ENCODE data around the gene RORC.
"Not testable (repeated sequence)": the region's sequence is repeated elsewhere in the genome, so short reads cannot be mapped to it uniquely, and the experiment has no call there.

The RORC gene

GRCh38 chr1:151787689-151788088 lies 43.9 kb downstream of the RORC start:
- no peak overlapping the region for H3K4me3 Mint-ChIP-seq
- H3K4me1 Mint-ChIP-seq = peaks cover 3% of the 10 kb centered on the region
- no peaks in the 10 kb centered on the region for H3K9me3 Mint-ChIP-seq
- H3K27ac Mint-ChIP-seq = no peak overlapping the region
- H3K36me3 Mint-ChIP-seq (ENCODE audit: low read depth) = no peaks in the 10 kb centered on the region
- peaks cover 22% of the 10 kb centered on the region for H3K27me3 Mint-ChIP-seq (ENCODE audit: low read depth)
- TF ChIP-seq CTCF (IDR thresholded peaks at IDR 0.05; ENCODE audit: unreplicated experiment in 3 of 3) = no peak

GRCh38 chr1:151783796-151784195 lies 47.8 kb downstream of the RORC start:
- Mint-ChIP-seq H3K27ac (no peak overlapping the region), H3K36me3 (ENCODE audit: low read depth) (peaks cover 9% of the 10 kb centered on the region), H3K4me1 (no peaks in the 10 kb centered on the region), H3K4me3 (no peak overlapping the region), H3K9me3 (no peaks in the 10 kb centered on the region), H3K27me3 (ENCODE audit: low read depth) (peaks cover 6% of the 10 kb centered on the region)
- TF ChIP-seq CTCF (IDR thresholded peaks at IDR 0.05; ENCODE audit: unreplicated experiment in 3 of 3) = no peak

GRCh38 chr1:151782741-151783140 lies 48.9 kb downstream of the RORC start:
- no peaks in the 10 kb centered on the region for H3K27me3 Mint-ChIP-seq (ENCODE audit: low read depth)
- H3K27ac Mint-ChIP-seq = no peak overlapping the region
- no peaks in the 10 kb centered on the region for H3K4me1 Mint-ChIP-seq
- no peaks in the 10 kb centered on the region for H3K9me3 Mint-ChIP-seq
- no peak for TF ChIP-seq CTCF (IDR thresholded peaks at IDR 0.05; ENCODE audit: unreplicated experiment in 3 of 3)
- no peak overlapping the region for H3K4me3 Mint-ChIP-seq
- peaks cover 16% of the 10 kb centered on the region for H3K36me3 Mint-ChIP-seq (ENCODE audit: low read depth)

- H3K4me1 Mint-ChIP-seq; H3K4me3 Mint-ChIP-seq; H3K9me3 Mint-ChIP-seq; H3K27me3 Mint-ChIP-seq (ENCODE audit: low read depth); H3K27ac Mint-ChIP-seq: not testable (repeated sequence)
- H3K36me3 Mint-ChIP-seq (ENCODE audit: low read depth) = peaks cover 16% of the 10 kb centered on the region
Measured at GRCh38 chr1:151782026-151782425, 49.6 kb downstream of the RORC start.

- H3K4me1 Mint-ChIP-seq; H3K27me3 Mint-ChIP-seq (ENCODE audit: low read depth); H3K9me3 Mint-ChIP-seq; H3K27ac Mint-ChIP-seq; H3K4me3 Mint-ChIP-seq: not testable (repeated sequence)
- peaks cover 16% of the 10 kb centered on the region for H3K36me3 Mint-ChIP-seq (ENCODE audit: low read depth)
Measured at GRCh38 chr1:151780736-151781135, 50.9 kb downstream of the RORC start.

- Mint-ChIP-seq H3K4me3 (no peak overlapping the region), H3K36me3 (ENCODE audit: low read depth) (peaks cover 16% of the 10 kb centered on the region), H3K27ac (no peak overlapping the region), H3K4me1 (no peaks in the 10 kb centered on the region), H3K9me3 (no peaks in the 10 kb centered on the region), H3K27me3 (ENCODE audit: low read depth) (no peaks in the 10 kb centered on the region)
- no peak for TF ChIP-seq CTCF (IDR thresholded peaks at IDR 0.05; ENCODE audit: unreplicated experiment in 3 of 3)
Measured at GRCh38 chr1:151779852-151780251, 51.8 kb downstream of the RORC start.

- Mint-ChIP-seq H3K27me3 (ENCODE audit: low read depth) (no peaks in the 10 kb centered on the region), H3K4me3 (no peak overlapping the region), H3K36me3 (ENCODE audit: low read depth) (peaks cover 16% of the 10 kb centered on the region), H3K4me1 (no peaks in the 10 kb centered on the region), H3K9me3 (no peaks in the 10 kb centered on the region), H3K27ac (no peak overlapping the region)
- no peak for TF ChIP-seq CTCF (IDR thresholded peaks at IDR 0.05; ENCODE audit: unreplicated experiment in 3 of 3)
Measured at GRCh38 chr1:151777317-151777716, 54.3 kb downstream of the RORC start.
